GM18526 (cell line): ENCODE data around the gene SCO2.
A peak's percentile ranks its signal among the peaks of the same experiment; 100 is the strongest.

Experiments used
- POLR2A ChIP-seq: IDR thresholded peaks from 3 replicates; pipeline ENCODE4 v1.6.1; 2011; ENCODE audit not compliant: insufficient read length; ENCODE audit errors: extremely low read depth

The SCO2 gene

DNA sequence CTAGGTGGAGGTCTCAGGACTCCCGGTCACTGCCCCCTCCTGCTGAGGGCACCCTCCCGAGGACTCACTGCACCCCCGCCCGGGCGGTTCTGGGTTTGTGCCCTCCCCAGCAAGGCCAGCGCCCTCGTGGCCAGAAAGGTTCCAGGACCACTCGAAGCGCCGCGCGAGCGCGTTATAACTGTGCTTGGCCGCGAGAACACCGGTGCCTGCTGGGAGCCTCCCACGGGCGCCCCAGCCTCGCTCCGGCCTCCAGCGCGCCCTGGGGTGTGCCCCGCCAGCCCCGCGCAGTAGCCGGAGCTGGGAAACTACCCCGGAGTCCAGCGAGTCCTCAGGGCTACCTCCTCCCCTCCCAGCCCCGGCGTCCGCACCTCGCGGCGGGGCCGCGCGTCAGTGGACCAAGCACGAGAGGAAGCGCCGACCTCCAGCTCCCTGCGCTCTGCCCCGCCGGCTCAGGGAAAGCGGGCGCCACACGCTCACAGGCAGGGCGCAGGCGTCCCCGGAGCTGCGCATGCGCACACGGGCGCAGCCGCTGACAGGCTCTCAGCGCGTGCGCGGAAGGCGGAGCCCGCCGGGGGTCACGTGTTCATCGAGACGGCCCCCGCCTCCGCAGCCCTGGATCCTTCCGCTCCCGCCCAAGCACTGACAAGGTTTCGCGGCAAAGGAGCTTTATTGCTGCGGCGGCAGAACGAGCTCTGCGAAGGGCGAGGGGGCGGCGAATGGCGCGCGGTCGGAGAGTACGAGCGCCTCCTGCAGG, at the start of gene SCO2:
SCO2 (minus strand) TSS at position 495 of the 754 bp plus-strand sequence. CDS start 1,187 bp downstream, outside the sequence.
- peak; percentile 86 for TF ChIP-seq POLR2A

DNA sequence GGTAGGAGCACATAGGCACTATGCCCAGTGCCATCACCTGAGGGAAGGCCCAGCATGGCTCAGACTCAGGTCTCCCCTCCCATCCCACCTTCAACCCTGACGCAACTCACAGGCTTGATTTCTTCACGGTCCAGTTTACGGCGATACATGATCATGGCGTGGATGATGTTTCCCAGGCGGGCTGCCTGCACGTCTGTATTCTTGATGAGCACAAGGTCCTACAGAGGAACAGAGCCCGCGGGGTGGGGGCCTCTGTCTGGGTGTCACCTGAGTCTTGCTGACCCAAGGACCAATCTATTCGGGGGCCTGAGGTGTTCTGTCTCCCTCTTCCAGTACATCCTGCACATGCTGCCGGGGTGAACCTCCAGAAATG, 49.0 kb upstream of the SCO2 start:
- TF ChIP-seq POLR2A = no peak

DNA sequence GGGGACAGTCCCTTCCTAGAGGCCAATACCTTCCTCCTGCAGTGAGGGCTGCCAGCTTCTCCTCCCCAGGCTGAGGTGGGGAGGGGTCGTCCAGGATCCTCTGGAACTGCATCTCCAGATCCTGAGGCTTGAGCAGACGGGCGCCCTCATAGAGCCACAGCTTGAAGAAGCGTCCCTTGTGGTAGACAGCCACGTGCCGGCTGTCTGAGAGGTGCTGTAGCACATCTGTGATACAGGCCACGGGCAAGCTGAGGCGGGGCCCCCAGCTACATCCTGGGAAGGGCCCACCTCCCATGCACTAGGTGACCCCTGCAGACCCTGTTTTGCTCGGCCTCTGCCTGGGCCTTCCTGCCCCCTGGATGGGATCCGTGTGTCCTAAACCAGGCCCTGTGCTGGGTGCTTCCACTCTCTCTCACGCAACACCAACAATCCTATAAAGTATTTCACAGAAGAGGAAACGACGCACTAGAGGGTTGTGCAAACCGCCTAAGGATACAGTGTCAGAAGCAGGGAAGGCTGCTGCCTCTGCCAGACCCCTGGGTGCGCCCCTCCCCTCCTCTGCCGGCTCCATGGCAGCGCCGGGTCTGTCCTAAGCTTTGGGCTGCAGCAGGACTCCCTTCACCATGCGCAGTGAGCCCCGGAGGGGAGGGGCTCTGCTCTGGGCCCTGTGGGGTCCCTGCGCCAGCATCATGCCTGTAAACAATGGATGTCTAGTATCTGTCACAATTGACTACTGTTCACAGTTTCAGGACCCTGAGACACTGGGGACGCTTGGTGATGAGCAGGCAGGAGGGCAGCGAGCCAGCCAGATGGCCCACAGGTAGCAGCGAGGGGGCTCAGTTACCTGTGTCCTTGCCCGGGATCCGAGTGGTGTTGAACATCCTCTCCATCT, 48.3 kb upstream of the SCO2 start:
- TF ChIP-seq POLR2A = no peak

GRCh38 chr22:50572965-50573364, 47.6 kb upstream of the SCO2 start:
- TF ChIP-seq POLR2A = no peak

DNA sequence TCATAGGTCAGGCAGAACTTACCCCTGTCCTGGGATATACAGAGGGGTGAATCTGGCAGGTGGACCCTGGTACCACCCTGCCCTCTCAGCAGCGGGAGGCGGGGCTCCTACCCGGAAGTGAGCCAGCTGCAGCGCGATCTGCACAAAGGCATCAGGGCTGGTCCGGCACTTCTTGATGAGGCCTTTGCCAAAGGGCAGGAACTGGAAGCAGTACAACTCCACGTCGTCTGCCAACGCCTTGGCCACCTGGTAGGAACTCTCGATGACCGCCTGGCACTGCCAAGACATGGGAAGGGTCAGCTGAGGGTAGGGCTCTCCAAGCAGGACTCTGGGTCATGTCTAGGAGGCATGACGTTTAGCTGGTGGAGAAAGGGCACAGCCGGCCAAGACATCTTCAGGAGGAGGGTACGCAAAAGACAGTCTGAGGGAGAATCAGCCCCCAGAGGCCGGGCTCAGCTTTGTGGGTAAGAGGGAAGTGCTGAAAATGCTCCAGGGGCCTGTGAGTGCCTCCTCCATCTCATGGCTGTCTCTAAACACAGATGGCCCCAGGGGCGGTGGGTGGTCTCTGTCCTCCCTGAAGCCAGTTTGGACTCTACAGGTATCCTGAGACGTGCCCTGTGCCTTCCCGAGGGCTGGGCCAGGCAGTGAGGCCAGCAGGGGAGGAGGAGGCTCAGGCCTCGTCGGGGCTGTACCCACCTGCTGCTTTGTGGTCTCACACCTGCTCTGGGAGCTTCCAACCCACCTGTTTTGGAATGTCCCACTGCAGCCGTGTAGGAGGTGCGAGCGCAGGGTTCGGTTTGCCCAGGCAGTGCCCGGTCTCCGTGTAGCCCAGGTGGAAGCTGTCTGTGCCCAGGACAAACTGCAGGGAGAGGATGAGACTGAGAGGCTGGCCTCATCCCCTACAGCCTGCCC, 46.1 kb upstream of the SCO2 start:
- no peak for TF ChIP-seq POLR2A

DNA sequence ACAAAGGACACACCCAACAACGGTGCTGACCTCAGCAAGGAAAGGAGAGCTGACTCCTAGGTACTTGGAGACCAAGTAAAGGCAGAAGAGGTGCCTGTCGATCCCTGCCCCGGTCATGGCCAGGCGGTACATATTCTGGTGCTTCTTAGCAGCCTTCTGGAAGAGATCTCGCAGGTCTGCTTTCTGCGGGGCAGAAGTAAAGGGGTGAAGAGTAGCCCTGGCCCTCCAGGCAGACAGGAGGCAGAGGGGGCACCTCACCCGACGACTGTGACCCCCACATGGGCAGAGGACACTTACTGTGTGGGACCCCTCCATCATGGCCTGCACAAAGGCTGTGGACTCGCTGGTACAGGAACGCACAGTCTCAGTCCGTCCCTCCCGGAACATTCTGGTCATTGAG, 45.5 kb upstream of the SCO2 start:
- TF ChIP-seq POLR2A = no peak

DNA sequence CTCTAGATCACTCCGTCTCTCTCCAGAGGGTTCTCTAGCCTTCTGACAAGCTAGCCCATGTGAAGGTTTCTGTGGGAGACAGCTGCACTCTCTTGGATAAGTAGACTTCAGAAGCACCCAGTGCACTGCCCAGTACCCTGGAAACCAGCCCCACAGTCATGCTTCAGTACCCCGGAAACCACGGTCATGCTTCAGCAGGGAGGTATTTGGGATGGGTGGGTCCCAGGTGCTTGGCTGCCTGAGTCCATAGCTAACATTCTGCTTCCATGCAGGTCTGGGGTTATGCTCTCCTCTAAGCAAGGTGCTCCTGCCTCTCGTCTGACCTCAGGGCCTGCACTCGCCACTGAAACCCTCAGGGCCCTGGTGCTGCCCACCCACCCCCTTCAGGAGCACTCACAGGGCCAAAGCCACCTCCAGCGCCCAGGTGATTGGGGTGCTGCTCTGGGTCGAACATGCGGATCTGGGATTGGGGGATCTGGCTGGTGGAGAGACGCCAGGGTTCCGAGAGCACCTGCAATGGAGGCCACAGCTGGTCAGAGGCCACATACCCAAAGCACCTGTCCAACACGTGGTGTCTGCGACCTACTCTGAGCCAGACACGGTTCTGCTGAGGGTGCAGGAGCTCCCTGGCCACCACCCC, 44.6 kb upstream of the SCO2 start:
- TF ChIP-seq POLR2A = no peak

GRCh38 chr22:50569041-50569459, 43.7 kb upstream of the SCO2 start:
- TF ChIP-seq POLR2A = no peak

DNA sequence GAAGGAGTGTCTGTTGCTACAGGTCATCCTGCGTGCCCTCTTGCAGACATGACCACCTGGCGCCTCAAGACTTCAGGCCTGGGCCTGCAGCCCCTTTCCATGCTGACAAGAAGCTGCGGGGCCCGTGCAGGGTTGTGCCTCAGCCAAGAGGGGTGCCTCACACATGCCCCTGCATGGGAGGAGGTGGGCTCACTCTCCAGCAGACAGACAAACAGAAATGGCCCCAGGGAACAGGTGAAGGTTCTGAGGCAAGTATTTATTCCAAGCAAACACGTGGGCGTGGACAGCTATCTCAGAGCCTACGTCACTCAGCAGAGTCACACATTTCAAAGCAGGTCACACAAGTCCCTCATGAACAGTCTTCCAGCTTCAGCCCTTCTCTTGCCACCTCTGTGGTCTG, 43.2 kb upstream of the SCO2 start:
- TF ChIP-seq POLR2A = no peak

DNA sequence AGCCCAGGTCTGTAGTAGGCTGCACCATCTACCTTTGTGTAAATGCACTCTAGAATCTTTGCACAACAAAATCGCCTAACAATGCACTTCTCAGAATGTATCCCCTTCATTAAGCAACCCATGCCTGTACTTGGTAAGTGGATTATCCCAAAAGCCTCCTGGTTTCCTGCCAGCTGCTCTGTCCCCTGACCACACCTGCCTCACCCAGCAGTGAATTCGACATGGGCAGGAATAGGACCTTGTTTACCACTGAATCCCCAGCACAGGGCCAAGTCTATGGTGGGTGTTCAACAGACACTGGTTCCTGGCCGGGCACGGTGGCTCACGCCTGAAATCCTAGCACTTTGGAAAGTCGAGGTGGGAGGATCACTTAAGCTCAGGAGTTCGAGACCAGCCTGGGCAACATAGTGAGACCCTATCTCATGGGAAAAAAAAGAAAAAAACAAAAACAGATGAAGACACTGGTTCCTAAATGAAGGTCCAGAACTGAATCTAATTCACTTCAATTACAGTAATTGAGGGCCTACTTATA, 42.4 kb upstream of the SCO2 start:
- TF ChIP-seq POLR2A = no peak

DNA sequence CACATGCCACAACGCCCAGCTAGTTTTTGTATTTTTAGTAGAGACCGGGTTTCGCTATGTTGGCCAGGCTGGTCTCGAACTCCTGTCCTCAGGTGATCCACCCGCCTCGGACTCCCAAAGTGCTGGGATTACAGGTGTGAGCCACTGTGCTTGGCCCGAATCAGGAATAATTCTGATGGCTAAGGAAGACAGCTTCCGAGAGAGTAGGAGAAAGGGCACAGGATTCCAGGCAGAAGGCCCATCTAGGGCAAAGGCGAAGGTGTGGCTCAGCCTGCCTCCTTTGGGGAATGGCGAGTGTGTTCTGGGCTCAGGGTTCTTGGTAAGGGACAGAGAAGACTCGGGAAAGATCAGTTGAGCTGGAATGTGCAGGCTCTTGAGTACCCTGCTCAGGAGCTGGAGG, 38.9 kb upstream of the SCO2 start:
- TF ChIP-seq POLR2A = no peak

- TF ChIP-seq POLR2A = no peak
Observed at GRCh38 chr22:50563413-50564160, 38.2 kb upstream of the SCO2 start.

DNA sequence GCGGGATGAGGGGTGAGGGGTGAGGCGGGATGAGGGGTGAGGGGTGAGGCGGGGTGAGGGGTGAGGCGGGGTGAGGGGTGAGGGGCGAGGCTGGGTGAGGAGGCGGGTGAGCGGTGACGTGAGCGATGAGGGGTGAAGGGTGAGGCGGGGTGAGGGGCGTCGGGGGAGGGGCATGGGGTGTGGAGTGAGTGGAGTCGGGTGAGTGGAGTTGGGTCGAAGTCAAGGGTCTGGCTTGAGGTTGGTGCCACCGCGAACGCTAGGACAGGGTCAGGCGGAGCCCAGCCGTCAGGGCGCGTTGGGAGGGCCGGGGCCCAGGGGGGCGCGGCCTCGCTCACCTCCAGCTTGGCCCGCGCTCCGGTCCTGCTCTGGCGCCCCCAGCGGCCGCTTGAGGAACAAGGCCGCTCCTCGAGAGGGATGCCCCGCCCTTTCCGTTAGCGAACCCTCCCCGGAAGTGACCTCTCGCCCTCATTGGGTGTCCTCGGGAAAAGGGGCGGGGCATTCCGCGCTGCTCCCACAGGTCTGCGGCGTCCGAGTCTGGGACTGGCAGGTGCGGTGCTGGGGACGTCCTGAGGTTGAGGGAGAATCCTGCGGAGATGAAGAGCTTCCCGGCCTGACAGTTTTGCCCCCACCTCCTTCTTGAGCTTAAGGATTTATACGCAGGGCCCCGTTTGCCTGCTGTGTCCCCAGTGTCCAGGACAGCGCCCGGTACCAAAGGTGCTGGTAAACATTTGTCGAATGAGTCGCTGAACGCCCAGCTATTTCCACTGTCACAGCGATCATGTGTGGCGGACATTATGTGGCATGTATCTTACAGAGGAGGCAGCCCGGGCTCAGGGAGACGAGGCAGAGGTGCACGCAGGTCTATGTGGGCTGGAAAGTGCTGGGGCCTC, 37.4 kb upstream of the SCO2 start, which contains the start of gene SYCE3:
SYCE3 (minus strand) TSS at position 397 of the 890 bp plus-strand sequence. CDS start 6,514 bp downstream, outside the sequence.
- peak; percentile 61 for TF ChIP-seq POLR2A
